Measurements from ENCODE around the gene SCAMP2. TPM values are rescaled to one million over a fixed set of nuclear protein-coding genes. Genes with fewer than 3 reads are reported as not detected.
A peak's percentile ranks its signal among the peaks of the same experiment; 100 is the strongest.
"Not testable (repeated sequence)": the region's sequence is repeated elsewhere in the genome, so short reads cannot be mapped to it uniquely, and the experiment has no call there.

SCAMP2 gene
- polyA plus RNA-seq, 4 donors = 52.3 to 128 (median 75.7) TPM

- peaks cover 2 to 38% (median 4%) of the 10 kb centered on the region in 3 donors for H3K4me1 ChIP-seq (ENCODE audit: control insufficient read depth in 3 of 3, insufficient read depth in 2 of 3, low read depth in 1 of 3, low read length in 2 of 3)
- peak overlapping the region; percentile 23 to 86 (median 36) for H3K27ac ChIP-seq (ENCODE audit: low read depth in 1 of 3, low read length in 2 of 3)
- FAIRE-seq (no peak), DNase-seq (peak in 1 of 2 donors; percentile 49)
- H3K4me3 ChIP-seq (ENCODE audit: low read depth in 1 of 3, low read length in 3 of 3) = peak overlapping the region in 2 of 3 donors; percentile 60 to 72
- 28 to 45% (median 39%) methylated on average over 8 of the region's 8 CpGs for WGBS, 3 donors
- H3K36me3 ChIP-seq (ENCODE audit: control insufficient read depth in 3 of 3, insufficient read depth in 2 of 3, low read depth in 1 of 3, low read length in 3 of 3) = peaks cover 0 to 33% (median 0%) of the 10 kb centered on the region in 3 donors
- no peaks in the 10 kb centered on the region for H3K9me3 ChIP-seq (ENCODE audit: control insufficient read depth in 2 of 2, insufficient read depth in 1 of 2, low read depth in 1 of 2, low read length in 1 of 2)
- H3K27me3 ChIP-seq (ENCODE audit: control insufficient read depth in 3 of 3, insufficient read depth in 3 of 3, low read length in 3 of 3) = no peaks in the 10 kb centered on the region
Measured at GRCh38 chr15:74889390-74889882, 16.3 kb upstream of the SCAMP2 start.

GRCh38 chr15:74888716-74889115 lies 15.6 kb upstream of the SCAMP2 start:
- WGBS, 3 donors = 92 to 96% (median 95%) methylated on average over 4 of the region's 4 CpGs
- Histone ChIP-seq H3K27ac (ENCODE audit: low read depth in 1 of 3, low read length in 2 of 3) (peak overlapping the region in 1 of 3 donors; percentile 86), H3K9me3 (ENCODE audit: control insufficient read depth in 2 of 2, insufficient read depth in 1 of 2, low read depth in 1 of 2, low read length in 1 of 2) (no peaks in the 10 kb centered on the region), H3K27me3 (ENCODE audit: control insufficient read depth in 3 of 3, insufficient read depth in 3 of 3, low read length in 3 of 3) (no peaks in the 10 kb centered on the region), H3K4me1 (ENCODE audit: control insufficient read depth in 3 of 3, insufficient read depth in 2 of 3, low read depth in 1 of 3, low read length in 2 of 3) (peaks cover 2 to 38% (median 4%) of the 10 kb centered on the region in 3 donors), H3K4me3 (ENCODE audit: low read depth in 1 of 3, low read length in 3 of 3) (no peak overlapping the region), H3K36me3 (ENCODE audit: control insufficient read depth in 3 of 3, insufficient read depth in 2 of 3, low read depth in 1 of 3, low read length in 3 of 3) (peaks cover 0 to 27% (median 0%) of the 10 kb centered on the region in 3 donors)
- DNase-seq (no peak), FAIRE-seq (no peak)

DNA sequence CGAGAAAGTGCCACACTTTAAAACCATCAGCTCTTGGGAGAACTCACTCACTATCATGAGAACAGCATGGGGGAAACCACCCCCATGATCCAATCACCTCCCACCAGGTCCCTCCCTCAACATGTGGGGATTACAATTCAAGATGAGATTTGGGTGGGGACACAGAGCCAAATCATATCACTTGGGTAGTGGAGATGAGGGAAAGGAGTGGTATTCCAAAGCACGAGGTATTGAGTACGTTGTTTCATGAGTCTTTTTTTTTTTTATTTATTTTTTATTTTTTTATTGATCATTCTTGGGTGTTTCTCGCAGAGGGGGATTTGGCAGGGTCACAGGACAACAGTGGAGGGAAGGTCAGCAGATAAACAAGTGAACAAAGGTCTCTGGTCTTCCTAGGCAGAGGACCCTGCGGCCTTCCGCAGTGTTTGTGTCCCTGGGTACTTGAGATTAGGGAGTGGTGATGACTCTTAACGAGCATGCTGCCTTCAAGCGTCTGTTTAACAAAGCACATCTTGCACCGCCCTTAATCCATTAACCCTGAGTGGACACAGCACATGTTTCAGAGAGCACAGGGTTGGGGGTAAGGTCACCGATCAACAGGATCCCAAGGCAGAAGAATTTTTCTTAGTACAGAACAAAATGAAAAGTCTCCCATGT lies 14.5 kb upstream of the SCAMP2 start:
- Histone ChIP-seq H3K36me3 (ENCODE audit: control insufficient read depth in 3 of 3, insufficient read depth in 2 of 3, low read depth in 1 of 3, low read length in 3 of 3) (peaks cover 0 to 17% (median 0%) of the 10 kb centered on the region in 3 donors), H3K4me1 (ENCODE audit: control insufficient read depth in 3 of 3, insufficient read depth in 2 of 3, low read depth in 1 of 3, low read length in 2 of 3) (peaks cover 2 to 38% (median 3%) of the 10 kb centered on the region in 3 donors)
- not testable (repeated sequence) for H3K9me3 ChIP-seq (ENCODE audit: control insufficient read depth in 2 of 2, insufficient read depth in 1 of 2, low read depth in 1 of 2, low read length in 1 of 2); FAIRE-seq; H3K27ac ChIP-seq (ENCODE audit: low read depth in 1 of 3, low read length in 2 of 3); DNase-seq; H3K27me3 ChIP-seq (ENCODE audit: control insufficient read depth in 3 of 3, insufficient read depth in 3 of 3, low read length in 3 of 3); H3K4me3 ChIP-seq (ENCODE audit: low read depth in 1 of 3, low read length in 3 of 3)
- WGBS, 3 donors = 75 to 96% (median 84%) methylated on average over 5 to 10 of the region's 10 CpGs

- no peak for FAIRE-seq
- 80 to 88% (median 86%) methylated on average over 5 of the region's 5 CpGs for WGBS, 3 donors
- Histone ChIP-seq H3K27me3 (ENCODE audit: control insufficient read depth in 3 of 3, insufficient read depth in 3 of 3, low read length in 3 of 3) (no peaks in the 10 kb centered on the region), H3K36me3 (ENCODE audit: control insufficient read depth in 3 of 3, insufficient read depth in 2 of 3, low read depth in 1 of 3, low read length in 3 of 3) (no peaks in the 10 kb centered on the region), H3K4me3 (ENCODE audit: low read depth in 1 of 3, low read length in 3 of 3) (no peak overlapping the region), H3K27ac (ENCODE audit: low read depth in 1 of 3, low read length in 2 of 3) (no peak overlapping the region), H3K9me3 (ENCODE audit: control insufficient read depth in 2 of 2, insufficient read depth in 1 of 2, low read depth in 1 of 2, low read length in 1 of 2) (peaks cover 0 to 12% of the 10 kb centered on the region in 2 donors), H3K4me1 (ENCODE audit: control insufficient read depth in 3 of 3, insufficient read depth in 2 of 3, low read depth in 1 of 3, low read length in 2 of 3) (peaks cover 0 to 17% (median 2%) of the 10 kb centered on the region in 3 donors)
- no peak for DNase-seq
Measured at GRCh38 chr15:74885461-74885860, 12.3 kb upstream of the SCAMP2 start.

DNA sequence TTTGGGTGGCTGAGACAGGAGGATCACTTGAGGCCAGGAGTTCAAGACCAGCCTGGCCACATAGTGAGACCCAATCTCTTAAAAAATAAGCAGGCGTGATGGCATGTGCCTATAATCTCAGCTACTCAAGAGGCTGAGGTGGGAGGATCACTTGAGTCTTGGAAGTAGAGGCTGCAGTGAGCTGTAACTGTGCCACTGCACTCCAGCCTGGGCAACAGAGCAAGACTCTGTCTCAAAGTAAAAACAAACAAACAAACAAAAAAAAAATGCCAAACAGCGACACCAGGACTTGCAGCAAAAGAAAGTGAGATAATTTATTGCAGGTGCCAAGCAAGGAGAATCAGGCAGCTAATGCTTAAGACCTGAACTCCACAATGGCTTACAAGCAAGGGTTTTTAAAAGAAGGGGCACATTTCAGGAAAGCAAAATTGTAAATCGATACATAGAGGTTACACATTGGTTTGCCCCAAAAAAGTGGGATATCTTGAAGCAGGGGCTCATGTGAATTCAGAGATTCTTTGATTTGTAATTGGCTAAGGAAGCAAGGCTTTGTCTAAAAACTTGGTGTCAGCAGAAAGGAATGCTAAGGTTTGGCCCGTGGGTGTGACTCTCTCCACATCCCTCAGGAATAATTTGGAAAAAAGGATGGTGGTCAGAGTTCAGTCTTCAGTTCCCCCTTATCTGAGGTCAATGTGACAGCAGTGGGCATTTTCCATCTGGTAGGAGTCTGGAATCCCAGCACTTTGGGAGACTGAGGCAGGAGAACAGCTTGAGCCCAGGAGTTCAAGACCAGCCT lies 11.5 kb upstream of the SCAMP2 start:
- 81 to 86% (median 81%) methylated on average over 4 of the region's 4 CpGs for WGBS, 3 donors
- Histone ChIP-seq H3K27me3 (ENCODE audit: control insufficient read depth in 3 of 3, insufficient read depth in 3 of 3, low read length in 3 of 3) (no peaks in the 10 kb centered on the region), H3K4me1 (ENCODE audit: control insufficient read depth in 3 of 3, insufficient read depth in 2 of 3, low read depth in 1 of 3, low read length in 2 of 3) (peaks cover 0 to 13% (median 2%) of the 10 kb centered on the region in 3 donors), H3K9me3 (ENCODE audit: control insufficient read depth in 2 of 2, insufficient read depth in 1 of 2, low read depth in 1 of 2, low read length in 1 of 2) (peaks cover 0 to 12% of the 10 kb centered on the region in 2 donors), H3K4me3 (ENCODE audit: low read depth in 1 of 3, low read length in 3 of 3) (no peak overlapping the region), H3K27ac (ENCODE audit: low read depth in 1 of 3, low read length in 2 of 3) (no peak overlapping the region), H3K36me3 (ENCODE audit: control insufficient read depth in 3 of 3, insufficient read depth in 2 of 3, low read depth in 1 of 3, low read length in 3 of 3) (no peaks in the 10 kb centered on the region)
- DNase-seq (no peak), FAIRE-seq (no peak)

DNA sequence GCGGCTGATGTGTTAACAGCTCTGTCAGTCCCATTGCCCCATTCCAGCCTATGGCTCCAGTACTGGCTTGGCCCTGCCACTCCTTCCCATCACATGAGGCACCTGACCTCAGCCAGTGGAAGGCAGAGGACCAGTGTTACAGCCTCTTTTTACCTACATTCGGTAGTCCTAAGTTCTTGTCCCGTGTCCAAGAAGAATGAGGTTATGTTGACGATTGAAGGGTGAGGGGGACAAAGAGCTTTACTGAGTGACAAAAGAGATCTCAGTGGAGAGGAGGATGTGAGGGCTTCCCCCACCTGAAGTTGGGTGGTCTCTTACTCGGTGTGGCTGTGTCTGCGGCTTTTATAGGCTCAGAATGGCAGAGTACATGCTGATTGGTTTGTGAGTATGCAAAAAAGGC lies 9.4 kb upstream of the SCAMP2 start:
- Histone ChIP-seq H3K27me3 (ENCODE audit: control insufficient read depth in 3 of 3, insufficient read depth in 3 of 3, low read length in 3 of 3) (no peaks in the 10 kb centered on the region), H3K36me3 (ENCODE audit: control insufficient read depth in 3 of 3, insufficient read depth in 2 of 3, low read depth in 1 of 3, low read length in 3 of 3) (no peaks in the 10 kb centered on the region), H3K9me3 (ENCODE audit: control insufficient read depth in 2 of 2, insufficient read depth in 1 of 2, low read depth in 1 of 2, low read length in 1 of 2) (peaks cover 0 to 12% of the 10 kb centered on the region in 2 donors), H3K4me3 (ENCODE audit: low read depth in 1 of 3, low read length in 3 of 3) (no peak overlapping the region), H3K4me1 (ENCODE audit: control insufficient read depth in 3 of 3, insufficient read depth in 2 of 3, low read depth in 1 of 3, low read length in 2 of 3) (peaks cover 0 to 3% (median 0%) of the 10 kb centered on the region in 3 donors), H3K27ac (ENCODE audit: low read depth in 1 of 3, low read length in 2 of 3) (no peak overlapping the region)
- 96 to 97% (median 96%) methylated on average over 6 of the region's 6 CpGs for WGBS, 3 donors
- DNase-seq (no peak), FAIRE-seq (no peak)

- FAIRE-seq (no peak), DNase-seq (no peak)
- H3K27me3 ChIP-seq (ENCODE audit: control insufficient read depth in 3 of 3, insufficient read depth in 3 of 3, low read length in 3 of 3) = no peaks in the 10 kb centered on the region
- 77 to 91% (median 91%) methylated on average over 4 of the region's 4 CpGs for WGBS, 3 donors
- peaks cover 0 to 12% of the 10 kb centered on the region in 2 donors for H3K9me3 ChIP-seq (ENCODE audit: control insufficient read depth in 2 of 2, insufficient read depth in 1 of 2, low read depth in 1 of 2, low read length in 1 of 2)
- H3K4me3 ChIP-seq (ENCODE audit: low read depth in 1 of 3, low read length in 3 of 3) = no peak overlapping the region
- peaks cover 0 to 6% (median 0%) of the 10 kb centered on the region in 3 donors for H3K4me1 ChIP-seq (ENCODE audit: control insufficient read depth in 3 of 3, insufficient read depth in 2 of 3, low read depth in 1 of 3, low read length in 2 of 3)
- no peaks in the 10 kb centered on the region for H3K36me3 ChIP-seq (ENCODE audit: control insufficient read depth in 3 of 3, insufficient read depth in 2 of 3, low read depth in 1 of 3, low read length in 3 of 3)
- no peak overlapping the region for H3K27ac ChIP-seq (ENCODE audit: low read depth in 1 of 3, low read length in 2 of 3)
Measured at GRCh38 chr15:74878273-74878672, 5.1 kb upstream of the SCAMP2 start.

DNA sequence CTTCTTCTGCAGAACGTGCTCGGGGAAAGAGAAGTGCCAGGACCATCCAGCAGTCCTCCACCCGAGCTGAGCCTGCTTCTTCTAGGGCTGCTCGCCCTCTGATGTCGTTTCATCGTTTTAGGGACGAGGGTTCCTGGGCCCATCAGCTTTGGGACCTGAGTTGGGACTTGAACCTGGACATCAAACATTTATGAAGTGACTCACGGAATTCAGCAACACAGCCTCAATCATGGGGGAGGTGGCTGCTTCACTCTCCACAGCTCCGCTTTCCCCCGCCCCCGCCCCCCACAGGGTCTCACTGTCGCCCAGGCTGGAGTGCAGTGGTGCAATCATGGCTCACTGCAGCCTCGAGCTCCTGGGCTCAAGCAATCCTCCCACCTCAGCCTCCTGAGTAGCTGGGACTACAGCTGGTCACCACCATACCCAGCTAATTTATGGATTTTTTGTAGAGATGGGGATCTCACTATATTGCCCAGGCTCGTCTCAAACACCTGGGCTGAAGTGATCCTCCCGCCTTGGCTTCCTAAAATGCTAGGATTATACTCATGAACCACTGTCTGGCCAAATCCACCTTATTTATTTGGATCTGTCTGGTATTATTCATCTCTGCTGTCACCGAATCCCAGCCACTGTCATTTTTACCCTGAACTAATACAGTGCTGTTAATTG lies 725 bp upstream of the SCAMP2 start:
- no peak for DNase-seq
- peak overlapping the region; percentile 35 to 74 (median 72) for H3K4me3 ChIP-seq (ENCODE audit: low read depth in 1 of 3, low read length in 3 of 3)
- WGBS, 3 donors = 25 to 39% (median 36%) methylated on average over 15 to 16 of the region's 16 CpGs

More for the DNA sequence above, 725 bp upstream of the SCAMP2 start:
- no peaks in the 10 kb centered on the region for H3K9me3 ChIP-seq (ENCODE audit: control insufficient read depth in 2 of 2, insufficient read depth in 1 of 2, low read depth in 1 of 2, low read length in 1 of 2)
- H3K27me3 ChIP-seq (ENCODE audit: control insufficient read depth in 3 of 3, insufficient read depth in 3 of 3, low read length in 3 of 3) = no peaks in the 10 kb centered on the region
- peaks cover 0 to 9% (median 0%) of the 10 kb centered on the region in 3 donors for H3K36me3 ChIP-seq (ENCODE audit: control insufficient read depth in 3 of 3, insufficient read depth in 2 of 3, low read depth in 1 of 3, low read length in 3 of 3)
- peak overlapping the region; percentile 12 to 96 (median 90) for H3K27ac ChIP-seq (ENCODE audit: low read depth in 1 of 3, low read length in 2 of 3)
- FAIRE-seq = no peak
- H3K4me1 ChIP-seq (ENCODE audit: control insufficient read depth in 3 of 3, insufficient read depth in 2 of 3, low read depth in 1 of 3, low read length in 2 of 3) = peaks cover 4 to 32% (median 7%) of the 10 kb centered on the region in 3 donors

Measured in small intestine (tissue), 7 donors.